Stimulated activated CD8-positive, alpha-beta memory T cell treated with anti-CD3 and anti-CD28 coated beads, Interleukin-15, amount 100 ng/mL, for 24 hours (primary cell): ENCODE measurements around the gene HOXC4.

ENCODE experiments used
- DNase-seq: peaks from one replicate; pipeline ENCODE4 v3.0.0-alpha.2; 2020; ENCODE audit warnings: low read depth

HOXC4 gene

DNA sequence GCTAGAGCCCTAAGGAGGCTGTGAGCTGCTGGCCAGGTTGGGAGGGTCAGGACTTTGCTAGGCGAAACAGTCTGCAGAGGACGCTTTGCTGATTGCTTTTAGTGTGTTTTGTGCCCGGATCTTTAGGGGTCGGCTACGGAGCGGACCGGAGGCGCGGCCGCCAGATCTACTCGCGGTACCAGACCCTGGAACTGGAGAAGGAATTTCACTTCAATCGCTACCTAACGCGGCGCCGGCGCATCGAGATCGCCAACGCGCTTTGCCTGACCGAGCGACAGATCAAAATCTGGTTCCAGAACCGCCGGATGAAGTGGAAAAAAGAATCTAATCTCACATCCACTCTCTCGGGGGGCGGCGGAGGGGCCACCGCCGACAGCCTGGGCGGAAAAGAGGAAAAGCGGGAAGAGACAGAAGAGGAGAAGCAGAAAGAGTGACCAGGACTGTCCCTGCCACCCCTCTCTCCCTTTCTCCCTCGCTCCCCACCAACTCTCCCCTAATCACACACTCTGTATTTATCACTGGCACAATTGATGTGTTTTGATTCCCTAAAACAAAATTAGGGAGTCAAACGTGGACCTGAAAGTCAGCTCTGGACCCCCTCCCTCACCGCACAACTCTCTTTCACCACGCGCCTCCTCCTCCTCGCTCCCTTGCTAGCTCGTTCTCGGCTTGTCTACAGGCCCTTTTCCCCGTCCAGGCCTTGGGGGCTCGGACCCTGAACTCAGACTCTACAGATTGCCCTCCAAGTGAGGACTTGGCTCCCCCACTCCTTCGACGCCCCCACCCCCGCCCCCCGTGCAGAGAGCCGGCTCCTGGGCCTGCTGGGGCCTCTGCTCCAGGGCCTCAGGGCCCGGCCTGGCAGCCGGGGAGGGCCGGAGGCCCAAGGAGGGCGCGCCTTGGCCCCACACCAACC, 23.9 kb upstream of the HOXC4 start:
- no peak for DNase-seq

DNA sequence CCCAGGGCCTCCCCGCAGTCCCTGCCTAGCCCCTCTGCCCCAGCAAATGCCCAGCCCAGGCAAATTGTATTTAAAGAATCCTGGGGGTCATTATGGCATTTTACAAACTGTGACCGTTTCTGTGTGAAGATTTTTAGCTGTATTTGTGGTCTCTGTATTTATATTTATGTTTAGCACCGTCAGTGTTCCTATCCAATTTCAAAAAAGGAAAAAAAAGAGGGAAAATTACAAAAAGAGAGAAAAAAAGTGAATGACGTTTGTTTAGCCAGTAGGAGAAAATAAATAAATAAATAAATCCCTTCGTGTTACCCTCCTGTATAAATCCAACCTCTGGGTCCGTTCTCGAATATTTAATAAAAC, 23.2 kb upstream of the HOXC4 start:
- DNase-seq, result no peak

DNA sequence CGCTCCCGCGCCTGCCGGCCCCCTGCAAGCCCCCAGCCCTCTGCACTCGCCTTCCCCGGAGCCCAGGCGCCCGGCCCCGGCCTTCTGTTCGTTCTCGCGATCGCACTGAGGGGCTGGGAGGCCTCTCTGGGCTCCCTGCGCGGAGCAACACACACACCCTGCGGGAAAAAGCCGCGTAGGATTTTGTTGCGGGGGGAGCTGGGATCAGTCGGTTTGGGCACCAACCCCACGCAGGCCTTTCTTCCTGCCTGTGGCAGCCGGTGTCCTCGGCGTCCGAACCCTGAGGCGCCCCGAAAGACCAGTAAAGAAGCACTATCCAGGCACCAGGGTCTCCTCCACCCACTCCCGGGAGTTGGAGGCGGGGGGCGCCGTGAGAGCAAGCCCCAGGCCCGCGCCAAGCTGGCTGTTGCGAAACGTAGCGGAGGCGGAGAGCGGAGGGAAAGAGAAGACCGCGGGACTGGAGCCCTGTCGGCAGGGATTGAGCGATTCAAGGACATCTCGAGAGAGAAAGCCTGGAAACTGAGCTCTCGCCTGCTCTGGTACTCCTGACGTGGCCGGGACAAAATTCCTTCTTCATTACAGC, 22.7 kb upstream of the HOXC4 start:
- no peak for DNase-seq

DNA sequence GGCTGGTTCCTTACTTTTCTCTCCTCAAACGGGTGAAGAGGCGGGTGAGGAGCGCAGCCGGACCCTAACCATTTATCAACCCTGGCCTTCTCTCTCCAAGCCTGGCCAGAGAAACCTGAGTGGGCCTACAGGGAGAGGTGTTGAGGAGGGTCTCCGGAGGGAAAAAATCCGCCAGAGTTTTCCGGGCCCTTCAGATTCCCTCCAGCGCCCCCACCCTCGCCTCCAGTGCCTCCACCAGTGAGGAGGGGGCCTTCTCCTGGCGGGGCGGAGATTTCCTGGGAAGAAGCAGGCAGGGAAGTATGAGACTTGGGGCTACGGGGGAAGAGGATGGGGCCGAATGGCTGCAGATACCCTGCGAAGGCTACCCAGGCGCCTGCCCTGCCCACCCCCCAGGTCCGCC, 22.2 kb upstream of the HOXC4 start:
- DNase-seq, result no peak

DNA sequence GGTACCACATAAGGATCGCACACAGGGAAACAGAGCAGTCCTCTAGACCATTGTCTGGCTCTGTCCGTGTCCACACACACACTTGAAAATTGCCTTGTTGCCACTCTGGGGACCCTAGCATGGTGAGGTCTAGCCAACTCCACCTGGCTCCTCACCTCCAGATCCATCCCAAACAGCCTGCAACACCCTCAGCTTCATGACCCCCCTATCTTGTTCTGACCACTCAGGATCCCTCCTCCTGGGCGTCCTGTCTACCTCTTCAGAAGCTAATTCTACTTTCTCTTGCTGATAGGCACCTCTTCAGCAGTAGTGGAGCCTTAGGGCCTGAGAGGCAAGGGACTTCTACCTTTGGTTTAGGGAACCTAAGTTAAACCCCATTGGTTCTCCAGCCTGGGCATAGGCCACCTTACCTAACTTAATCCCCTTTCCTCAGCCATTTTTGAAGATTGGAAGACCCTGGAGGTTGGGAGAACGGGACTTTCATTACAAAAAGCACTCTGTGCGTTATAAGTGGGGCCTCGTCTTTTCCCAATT, 21.5 kb upstream of the HOXC4 start:
- no peak for DNase-seq

DNA sequence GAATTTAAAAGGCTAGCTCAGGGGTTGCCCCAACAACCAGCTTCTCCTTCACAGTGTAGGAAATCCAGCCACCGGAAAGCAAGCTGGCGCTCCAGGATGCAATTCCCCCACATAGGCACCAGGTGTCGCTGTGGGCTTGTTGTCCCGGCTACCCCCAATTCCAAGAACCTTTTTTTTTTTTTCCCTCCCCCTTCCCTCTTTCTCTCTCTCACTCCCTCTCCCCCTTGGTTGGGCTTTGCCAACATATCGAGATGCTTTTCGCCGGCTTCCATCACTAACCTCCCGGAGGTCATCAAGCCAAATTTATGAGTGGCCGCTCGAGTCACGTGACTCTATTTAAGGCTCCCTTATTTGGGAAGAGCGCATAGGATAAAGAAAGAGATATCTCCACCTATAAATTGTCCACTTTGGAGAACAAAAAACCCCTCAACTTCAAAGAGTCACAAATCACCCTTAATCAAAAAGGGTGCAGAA, 21.0 kb upstream of the HOXC4 start, which contains the start of gene HOXC5:
Gene HOXC5, plus strand, starts transcription at position 424 of the 474 bp plus-strand sequence. CDS start 73 bp downstream, outside the sequence.
- no peak for DNase-seq

DNA sequence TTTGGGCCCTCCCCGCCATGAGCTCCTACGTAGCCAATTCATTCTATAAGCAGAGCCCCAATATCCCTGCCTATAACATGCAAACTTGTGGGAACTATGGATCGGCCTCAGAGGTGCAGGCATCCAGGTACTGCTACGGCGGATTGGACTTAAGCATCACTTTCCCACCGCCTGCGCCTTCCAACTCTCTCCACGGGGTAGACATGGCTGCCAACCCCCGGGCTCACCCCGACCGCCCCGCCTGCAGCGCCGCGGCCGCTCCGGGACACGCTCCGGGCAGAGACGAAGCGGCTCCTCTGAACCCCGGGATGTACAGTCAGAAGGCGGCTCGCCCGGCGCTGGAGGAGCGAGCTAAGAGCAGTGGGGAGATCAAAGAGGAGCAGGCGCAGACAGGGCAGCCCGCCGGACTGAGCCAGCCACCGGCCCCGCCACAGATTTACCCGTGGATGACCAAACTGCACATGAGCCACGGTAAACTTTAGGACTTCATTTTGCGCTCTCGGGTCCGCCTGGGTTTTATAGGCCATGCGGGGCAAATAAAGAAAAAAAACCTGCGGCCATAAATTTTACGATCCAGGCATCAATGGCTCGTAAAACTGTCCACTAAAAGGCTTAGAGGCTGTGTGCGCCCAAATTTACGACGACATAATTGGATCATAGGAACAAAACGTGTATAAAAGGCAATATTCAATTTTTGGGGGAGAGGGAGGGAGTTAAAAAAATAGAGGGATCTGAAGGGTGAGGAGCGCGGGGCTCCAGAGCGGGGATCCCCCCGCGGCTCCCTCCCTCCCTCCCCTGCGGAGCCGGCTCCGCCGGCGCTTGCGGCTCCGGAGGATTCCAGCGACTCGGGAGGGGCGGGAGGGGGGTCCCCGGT, 20.3 kb upstream of the HOXC4 start:
- DNase-seq, result no peak

DNA sequence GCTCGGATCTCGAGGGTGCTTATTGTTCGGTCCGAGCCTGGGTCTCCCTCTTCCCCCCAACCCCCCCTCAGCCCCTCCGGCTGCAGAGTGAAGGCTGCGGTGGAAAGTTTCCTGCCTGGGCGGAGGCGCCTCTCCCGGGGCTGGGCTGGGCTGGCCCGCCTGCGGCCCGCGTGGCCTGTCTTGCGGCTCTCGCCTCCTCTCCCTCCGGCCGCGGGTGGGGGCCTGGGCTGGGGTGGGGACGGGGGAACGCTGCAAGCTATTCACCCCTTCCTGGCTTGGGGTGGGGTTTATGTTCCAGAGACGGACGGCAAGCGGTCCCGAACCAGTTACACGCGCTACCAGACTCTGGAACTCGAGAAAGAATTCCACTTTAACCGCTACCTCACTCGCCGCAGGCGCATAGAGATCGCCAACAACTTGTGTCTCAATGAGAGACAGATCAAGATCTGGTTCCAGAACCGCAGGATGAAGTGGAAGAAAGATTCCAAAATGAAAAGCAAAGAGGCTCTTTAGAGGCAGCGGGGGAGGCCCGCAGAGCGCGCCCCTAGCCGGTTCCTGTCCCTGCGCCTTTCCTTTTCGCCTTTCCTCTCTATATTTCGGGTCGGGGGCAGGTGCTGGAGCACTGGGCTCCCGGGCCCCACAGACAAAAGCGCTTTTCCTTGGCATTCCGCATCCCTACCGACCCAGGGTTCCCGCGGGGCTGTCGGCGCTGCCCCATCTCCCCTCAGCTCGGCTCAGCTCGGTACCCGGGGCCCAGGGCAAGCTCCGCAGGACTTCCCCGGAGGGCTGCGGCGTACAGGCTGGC, 19.5 kb upstream of the HOXC4 start:
- no peak for DNase-seq

DNA sequence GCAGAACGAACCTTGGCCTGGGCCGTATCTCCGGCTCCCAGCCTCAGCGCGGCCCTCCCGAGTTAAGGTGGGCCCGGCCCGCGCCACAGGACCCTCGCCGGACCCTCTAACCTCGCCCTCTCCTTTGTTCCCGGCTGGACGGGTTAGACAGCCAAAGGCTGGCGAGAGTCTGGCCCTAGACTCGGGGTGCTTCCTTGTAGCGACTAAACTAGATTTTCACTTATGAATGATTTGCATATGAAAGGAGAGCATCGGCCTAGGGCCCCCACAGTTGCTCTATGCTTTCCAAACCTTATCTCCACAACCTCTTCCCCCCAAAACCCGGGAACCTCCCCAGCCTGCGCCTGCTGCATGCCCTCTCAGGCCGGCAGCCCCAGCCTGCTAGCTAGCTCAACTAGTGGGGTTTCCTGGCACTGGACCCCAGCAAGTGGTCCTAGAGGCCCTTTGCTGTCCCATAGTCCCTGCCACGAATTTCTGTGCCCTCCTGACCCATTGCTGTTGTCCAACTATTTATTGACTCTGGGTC, 18.8 kb upstream of the HOXC4 start:
- DNase-seq, result no peak

DNA sequence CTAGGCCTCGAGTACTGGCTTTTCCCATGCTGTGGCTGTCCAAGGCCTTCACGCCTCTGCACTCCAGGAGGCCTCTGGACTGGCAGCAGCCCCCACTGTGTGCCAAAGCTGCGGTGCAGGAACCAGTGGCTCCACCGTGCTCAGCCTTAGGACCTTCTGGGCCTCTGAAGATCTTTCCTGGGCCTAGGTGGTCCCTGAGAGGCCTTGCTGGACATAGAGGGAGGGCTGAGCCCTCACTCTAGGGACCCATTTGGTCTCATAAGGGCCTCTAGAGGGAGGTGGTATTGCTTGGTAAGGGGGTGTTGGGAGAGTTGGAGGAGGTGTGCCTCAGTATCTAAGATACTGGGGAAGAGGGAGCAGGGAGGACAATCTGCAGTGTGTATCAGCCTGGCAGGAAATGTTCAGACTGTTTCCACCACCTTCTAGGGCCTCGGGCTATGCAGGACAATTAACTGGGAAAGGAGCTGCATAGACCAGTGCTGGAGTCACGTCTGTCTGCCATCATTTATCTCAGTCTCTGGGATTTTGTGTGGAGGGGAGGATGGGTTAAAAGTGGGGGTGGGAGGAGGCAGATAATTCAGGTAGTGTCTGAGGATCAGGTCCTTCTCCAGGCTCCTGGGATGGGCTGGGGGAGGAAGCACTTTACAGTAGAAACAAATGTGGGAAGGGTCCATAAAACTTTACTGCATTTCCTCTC, 17.9 kb upstream of the HOXC4 start:
- no peak for DNase-seq

DNA sequence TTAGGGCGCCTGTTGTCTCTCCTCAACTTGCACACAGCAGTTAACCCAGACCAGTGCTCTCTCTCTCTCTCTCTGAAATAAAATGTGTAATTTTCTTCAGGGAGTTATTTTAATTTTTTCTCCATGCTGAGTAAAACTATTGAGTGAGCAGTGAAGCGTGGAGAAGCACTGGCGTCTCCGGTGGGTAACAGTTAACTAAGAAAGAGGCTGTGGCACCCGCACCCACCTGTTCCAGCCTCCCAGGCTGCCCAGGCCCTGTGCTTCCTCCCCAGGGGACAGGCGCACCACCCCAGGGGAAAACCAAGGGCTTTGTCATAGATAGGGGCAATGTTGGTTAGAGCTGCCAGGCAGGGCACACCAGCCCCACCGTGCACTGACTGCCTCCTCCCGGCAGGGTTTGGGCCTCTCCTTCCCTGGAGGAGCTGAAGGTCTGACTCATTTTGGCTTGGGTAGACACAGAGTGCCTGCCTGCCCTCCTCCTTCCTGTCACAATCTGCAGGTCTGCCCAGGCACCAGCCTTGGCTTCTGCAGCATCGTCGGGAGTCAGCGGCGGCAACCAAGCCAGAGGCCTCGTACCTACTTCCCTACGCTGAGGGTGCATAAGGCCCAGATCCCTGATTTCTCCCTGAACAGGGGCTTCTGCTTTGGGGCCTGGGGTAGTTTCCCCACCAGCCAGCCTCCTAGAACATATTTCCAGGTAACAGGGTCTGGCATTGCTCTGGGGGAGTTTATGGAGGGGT, 16.8 kb upstream of the HOXC4 start:
- DNase-seq, result no peak

DNA sequence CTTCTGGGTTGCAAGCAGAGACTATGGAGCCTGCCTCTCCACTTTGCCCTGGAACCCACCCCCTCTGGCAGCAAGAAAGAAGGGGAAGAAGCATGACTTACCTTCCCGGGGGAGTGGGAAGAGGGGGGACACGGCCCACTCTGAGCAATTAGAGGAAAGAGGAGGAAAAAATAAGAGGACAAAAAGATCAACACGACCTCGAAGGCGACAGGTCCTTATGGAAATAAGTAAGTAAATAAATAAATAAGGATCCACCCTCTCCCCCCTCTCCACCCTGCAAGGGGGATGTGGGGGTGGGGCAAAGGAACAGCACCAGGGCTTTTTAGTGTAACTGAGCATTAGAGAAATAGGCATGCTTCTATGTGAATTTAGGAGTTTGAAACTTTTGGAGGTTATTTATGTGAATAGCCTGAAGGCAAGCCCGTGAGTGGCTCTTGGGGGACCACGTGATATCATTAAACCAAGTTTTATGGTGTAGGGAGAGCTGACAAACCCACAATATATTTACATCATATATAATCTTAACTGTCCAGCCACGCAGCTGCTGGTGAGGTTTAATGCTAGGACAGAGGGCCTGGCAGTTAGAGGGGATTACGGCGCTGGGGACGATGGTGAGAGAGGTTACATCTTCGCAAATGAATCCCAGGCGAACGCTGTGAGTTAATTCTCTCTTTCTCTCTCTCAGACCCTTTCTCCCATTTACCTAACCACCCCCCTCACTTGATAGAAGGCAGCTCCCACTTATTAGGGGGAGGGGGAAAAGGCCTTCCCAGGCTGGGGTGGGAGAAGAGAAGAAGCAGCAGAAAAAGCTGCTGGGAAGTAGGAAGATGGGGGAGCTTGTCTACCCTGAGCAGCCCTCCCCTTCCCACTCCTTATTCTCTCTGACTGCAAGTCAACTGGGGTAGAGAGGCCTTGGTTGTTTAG, 16.0 kb upstream of the HOXC4 start:
- DNase-seq, result no peak

DNA sequence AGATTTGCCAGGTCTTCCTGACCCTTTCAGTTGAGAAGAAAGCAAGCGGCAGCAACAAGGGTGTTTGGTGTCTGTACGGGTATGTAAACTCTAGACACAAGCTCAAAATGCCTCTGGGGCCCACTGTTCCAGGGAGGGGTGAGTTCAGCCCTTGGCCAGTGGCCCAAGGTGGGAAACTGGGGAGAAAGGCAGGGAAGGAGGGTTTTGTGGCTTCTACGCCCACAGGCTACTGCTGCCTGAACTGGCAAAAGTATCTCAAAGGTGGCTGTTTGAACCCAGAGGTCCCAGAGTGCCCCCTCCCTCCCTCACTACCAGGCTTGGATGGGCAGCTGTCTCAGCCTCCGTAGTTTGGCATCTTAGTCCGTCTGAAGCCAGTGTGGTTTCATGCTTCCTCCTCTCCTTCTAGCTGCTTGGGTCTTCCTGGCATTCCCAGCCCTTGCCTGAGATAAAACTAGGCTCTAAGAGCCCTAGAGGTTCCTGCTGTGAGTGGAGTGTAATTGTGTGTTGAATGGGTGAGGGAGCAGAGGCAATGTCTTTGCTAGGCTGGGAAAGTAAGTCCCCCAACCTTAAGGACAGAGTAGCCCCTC, 15.3 kb upstream of the HOXC4 start:
- no peak for DNase-seq

DNA sequence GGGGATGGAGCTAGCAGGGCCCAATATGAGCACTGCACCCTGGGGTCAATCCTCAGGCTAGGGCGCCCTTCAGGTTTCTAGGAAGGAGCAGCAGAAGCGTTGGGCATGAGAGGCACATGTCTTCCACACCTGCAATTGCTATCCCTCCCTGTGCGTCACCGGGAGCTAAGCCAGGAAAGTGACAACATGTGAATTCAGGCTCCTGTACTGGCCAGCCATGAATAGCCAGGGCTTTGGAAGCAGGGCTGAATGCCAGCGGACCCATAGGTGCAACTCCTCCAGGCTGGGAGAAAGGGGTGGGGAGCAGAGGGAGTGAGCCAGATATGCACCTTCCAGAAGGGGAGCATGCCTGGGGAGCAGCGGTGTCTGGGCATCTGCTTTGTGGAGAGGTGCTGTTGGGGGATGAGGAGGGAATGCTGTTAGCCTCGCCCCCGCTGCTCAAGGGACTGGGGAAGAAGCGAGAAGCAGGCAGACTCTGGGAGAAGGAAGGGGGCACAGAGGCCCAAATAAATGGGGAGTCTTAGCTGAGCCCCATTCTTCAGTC, 14.7 kb upstream of the HOXC4 start:
- DNase-seq, result no peak

DNA sequence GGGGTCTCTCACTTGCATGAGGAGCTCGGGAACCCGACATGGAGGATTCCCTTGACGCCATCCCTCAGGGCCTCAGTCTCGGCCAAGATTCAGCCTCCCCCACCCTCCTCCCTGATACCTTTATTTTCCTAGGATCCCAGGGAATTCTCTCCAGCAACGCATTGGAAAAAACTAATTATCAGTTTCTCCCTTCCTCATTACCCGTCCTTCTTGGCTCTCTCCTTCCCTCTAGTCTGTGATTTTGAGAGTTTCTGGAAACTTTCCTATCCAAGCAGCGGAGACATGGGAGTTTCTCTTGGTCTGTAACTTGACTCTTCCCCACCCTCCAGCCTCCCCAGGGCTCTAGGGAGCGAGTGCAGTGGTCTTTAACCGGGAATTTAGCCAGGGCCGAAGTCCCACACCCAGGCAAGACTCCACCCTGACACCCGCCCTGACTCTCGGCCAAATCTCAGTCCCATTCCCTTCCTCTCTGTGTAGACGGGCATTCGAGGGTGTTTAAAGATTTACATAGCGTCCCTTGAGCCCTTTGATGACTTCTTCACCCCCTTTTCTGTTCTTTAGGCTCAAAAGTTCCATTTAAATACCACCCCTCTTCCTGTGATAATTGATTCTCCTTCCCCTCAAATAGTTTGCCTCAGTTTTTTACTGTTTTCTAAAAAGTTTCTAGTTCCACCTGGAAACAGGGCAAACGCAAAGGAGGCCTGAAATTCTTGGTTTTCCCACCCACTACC, 14.1 kb upstream of the HOXC4 start:
- no peak for DNase-seq

DNA sequence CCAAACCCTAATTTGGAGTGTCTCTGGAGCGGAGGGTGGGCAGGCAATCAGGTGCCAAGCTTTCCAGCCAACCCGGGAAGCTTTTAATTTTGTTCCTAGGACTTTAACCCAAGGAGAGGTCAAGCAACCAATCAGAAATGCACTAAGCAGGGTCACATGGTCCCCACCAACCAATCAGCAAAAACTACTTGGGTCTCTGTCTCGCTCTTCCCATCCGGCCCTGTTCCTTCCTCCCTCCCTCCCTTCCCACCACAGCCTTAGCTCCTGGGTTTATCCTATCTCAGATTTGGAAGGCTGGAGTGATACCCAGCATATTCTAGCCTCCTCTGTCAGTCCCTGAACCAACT, 13.5 kb upstream of the HOXC4 start:
- DNase-seq, result no peak

DNA sequence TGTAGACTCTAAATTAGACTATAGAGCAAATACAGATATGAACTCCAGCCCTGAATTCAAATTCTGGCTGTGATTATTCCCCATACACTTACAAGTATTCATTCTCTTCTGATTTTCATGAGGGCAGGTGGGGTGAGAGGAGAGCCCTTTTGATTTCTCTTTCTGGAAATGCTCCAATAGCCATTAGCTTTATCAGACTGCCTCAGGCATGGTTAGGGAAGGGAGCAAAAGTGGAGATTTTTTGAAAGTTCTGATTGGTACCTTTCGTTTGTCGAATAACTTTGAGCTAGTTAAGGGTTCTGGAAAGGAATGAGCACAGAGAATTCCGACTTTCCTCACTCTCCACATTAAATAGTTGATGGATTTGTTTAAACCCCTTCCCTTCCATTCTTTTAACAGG, 13.0 kb upstream of the HOXC4 start:
- DNase-seq, result no peak
